ENCODE results near the gene GID4.

DNA sequence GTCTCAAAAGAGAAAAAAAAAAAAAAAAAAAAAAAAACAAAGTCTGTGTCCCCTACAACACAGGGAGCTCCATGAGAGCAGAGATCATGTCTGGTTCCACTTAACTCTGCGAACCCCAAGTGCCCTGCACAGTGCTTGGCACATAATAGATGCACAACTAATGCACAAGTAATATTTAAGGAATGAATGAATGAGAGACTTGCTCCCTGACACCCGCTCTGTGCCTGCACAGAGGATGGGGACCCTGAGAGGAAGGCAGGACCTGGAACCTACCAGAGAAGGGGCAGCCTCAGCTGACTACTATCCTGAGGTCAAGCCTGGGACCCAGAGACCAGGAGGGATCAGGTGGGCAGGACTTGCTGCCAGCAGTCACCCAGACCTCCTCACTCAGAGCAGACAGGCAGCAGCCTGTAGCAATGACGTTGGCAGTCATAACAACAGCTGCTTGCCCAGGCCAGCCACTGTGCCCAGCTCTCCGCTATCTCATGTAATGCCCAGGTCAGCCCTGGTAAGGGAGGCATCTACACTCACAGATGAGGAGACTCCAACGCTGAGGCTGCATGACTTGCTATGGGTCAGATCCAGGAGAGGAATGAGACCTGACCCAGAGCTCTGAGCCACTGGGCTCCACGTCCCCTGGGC is 72.2 kb downstream of the GID4 start:
- TF ChIP-seq POLR2A (IDR thresholded peaks at IDR 0.05) (no peak), POLR2AphosphoS5 (IDR thresholded peaks at IDR 0.05) (peak in 1 of 3 donors; percentile 19)
